ENCODE data around the gene PLXNB2.

The PLXNB2 gene

GRCh38 chr22:50298937-50299784, 8.3 kb downstream of the PLXNB2 start:
- TF ChIP-seq CTCF (IDR thresholded peaks at IDR 0.05; ENCODE audit: borderline replicate concordance, control extremely low read depth, extremely low read depth, insufficient read depth, missing control alignments) = no peak
- DNase-seq (ENCODE audit: low spot score) = no peak
- in situ Hi-C loops (cut with MboI; ENCODE audit: low sequenced_read_pairs, unreplicated experiment) = no loop called here

DNA sequence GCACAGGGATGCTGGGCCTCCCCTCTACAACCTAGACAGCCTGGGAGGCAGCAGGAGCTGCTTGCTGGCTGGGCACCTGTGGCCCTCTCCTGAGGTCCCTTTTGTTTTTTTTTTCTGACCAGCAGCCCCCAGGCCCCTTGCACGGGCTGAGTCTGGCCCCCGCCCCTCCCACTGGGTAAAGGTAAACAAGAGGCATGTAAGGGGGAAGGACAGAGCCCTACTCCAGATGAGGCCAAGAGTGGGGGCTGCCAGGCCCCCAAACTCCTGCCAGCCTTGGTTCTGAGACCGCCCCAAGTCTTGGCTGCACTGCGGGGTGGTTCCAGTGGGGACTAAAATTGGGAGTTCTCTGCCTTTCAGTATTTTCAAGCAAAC, 9.2 kb downstream of the PLXNB2 start:
- in situ Hi-C loops (cut with MboI; ENCODE audit: low sequenced_read_pairs, unreplicated experiment) = no loop called here
- no peak for TF ChIP-seq CTCF (IDR thresholded peaks at IDR 0.05; ENCODE audit: borderline replicate concordance, control extremely low read depth, extremely low read depth, insufficient read depth, missing control alignments)
- no peak for DNase-seq (ENCODE audit: low spot score)

DNA sequence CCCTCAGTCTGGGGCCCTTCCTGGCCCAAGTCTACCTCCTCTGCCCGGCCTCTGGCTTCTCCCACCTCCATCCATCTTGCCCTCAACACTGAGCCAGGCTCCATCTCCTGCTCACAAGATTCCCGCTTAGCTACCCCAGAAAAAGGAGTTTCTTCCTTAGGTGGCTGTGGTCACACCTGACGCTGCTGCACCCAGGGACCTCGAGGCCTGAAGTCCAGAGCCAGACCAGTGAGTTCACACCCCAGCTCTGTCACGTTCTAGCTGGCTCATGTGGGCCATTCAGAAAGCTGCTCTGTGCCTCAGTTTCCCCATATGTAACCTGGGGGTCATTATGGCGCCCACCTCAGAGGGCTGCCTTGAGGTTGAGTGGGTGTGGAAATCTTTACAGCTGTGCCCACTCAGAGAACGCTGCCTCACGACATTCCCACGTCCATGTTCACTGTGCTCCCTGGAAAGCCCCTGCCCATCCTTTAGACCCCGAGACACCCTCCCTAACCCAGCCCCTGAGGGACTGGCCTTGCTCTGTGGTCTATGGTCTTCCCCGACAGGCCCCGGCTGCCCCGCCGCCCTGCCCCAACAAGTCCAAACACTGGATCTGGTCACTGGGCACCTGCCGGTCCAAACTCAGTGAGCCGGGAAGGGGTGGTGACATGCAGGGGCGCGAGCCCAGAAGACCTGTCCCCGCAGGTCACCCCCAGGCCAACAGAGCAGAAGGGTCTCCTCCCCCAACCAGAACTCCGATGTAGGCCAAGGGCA, 9.8 kb downstream of the PLXNB2 start:
- no peak for TF ChIP-seq CTCF (IDR thresholded peaks at IDR 0.05; ENCODE audit: borderline replicate concordance, control extremely low read depth, extremely low read depth, insufficient read depth, missing control alignments)
- no peak for DNase-seq (ENCODE audit: low spot score)
- in situ Hi-C loops (cut with MboI; ENCODE audit: low sequenced_read_pairs, unreplicated experiment) = no loop called here

GRCh38 chr22:50296658-50297490, 10.6 kb downstream of the PLXNB2 start:
- no peak for TF ChIP-seq CTCF (IDR thresholded peaks at IDR 0.05; ENCODE audit: borderline replicate concordance, control extremely low read depth, extremely low read depth, insufficient read depth, missing control alignments)
- in situ Hi-C loops (cut with MboI; ENCODE audit: low sequenced_read_pairs, unreplicated experiment) = no loop called here
- DNase-seq (ENCODE audit: low spot score) = no peak

GRCh38 chr22:50294319-50294656, 13.2 kb downstream of the PLXNB2 start:
- in situ Hi-C loops (cut with MboI; ENCODE audit: low sequenced_read_pairs, unreplicated experiment) = no loop called here
- DNase-seq (ENCODE audit: low spot score) = no peak
- TF ChIP-seq CTCF (IDR thresholded peaks at IDR 0.05; ENCODE audit: borderline replicate concordance, control extremely low read depth, extremely low read depth, insufficient read depth, missing control alignments) = no peak
